K562 (cell line): ENCODE results near the gene LGR6. TPM values are rescaled to one million over a fixed set of nuclear protein-coding genes. Genes with fewer than 3 reads are reported as not detected.

ENCODE experiments used
- ATAC-seq: fragments of 200-7000 bp; cut with Tn5 transposase; 3 replicates; pipeline ENCODE4 v1.9.1; 2020; ENCODE audit warnings: moderate library complexity
- BruUV-seq: library from RNA; stranded (reverse); fragments of 400-500 nt; replicated peaks from 2 replicates; lab custom pipeline; 2021; lab: Mats Ljungman, UMichigan
- CTCF ChIA-PET: fragments of 300-600 bp; formaldehyde crosslinking; extraction: SDS; loops from one replicate; lab custom pipeline; 2021; ENCODE audit warnings: low intra/inter-chr PET ratio; lab: Yijun Ruan, JAX
- POLR2A ChIA-PET: fragments of 300-600, 350-650 bp; sonication (Branson Sonifier 250); formaldehyde crosslinking; extraction: SDS; loops from one replicate; lab custom pipeline; 2021; ENCODE audit warnings: antibody characterized with exemption, inconsistent platforms; lab: Yijun Ruan, JAX
- DNase-seq, 4 experiments: peaks; one replicate each; pipeline versions ENCODE4 v3.0.0 to v3.0.0-alpha.2; 2011 to 2018; ENCODE audit warnings: low spot score in 3 of 4, mixed read lengths in 3 of 4; ENCODE audit errors: extremely low read depth in 1 of 4
- FAIRE-seq: peaks from 2 replicates; lab custom pipeline; 2011; peaks lifted over from hg19 to GRCh38; lab: Jason Lieb, UNC
- H2AFZ ChIP-seq: 2 replicates; pipeline ENCODE4 v1.6.0; 2011; ENCODE audit warnings: low read depth, low read length, control low read depth, inconsistent platforms
- H3K27ac ChIP-seq: fragments of 200-600 bp; 3 replicates; pipeline ENCODE4 v1.8.0; 2011; ENCODE audit warnings: low read depth, mild to moderate bottlenecking, control low read depth, inconsistent platforms, low read length, moderate library complexity, mixed read lengths; ENCODE audit errors: extremely low read depth
- H3K27me3 ChIP-seq, 2 experiments: fragments of 300-600 bp in 1 of 2; 2 replicates in 1 of 2; 3 replicates in 1 of 2; pipeline versions ENCODE4 v1.6.0 to v1.8.0; 2011; ENCODE audit warnings: inconsistent platforms in 2 of 2, low read length in 2 of 2, mild to moderate bottlenecking in 1 of 2, mixed read lengths in 1 of 2, moderate library complexity in 1 of 2; ENCODE audit not compliant: control insufficient read depth in 2 of 2, insufficient read depth in 2 of 2
- H3K36me3 ChIP-seq: fragments of 300-600 bp; 3 replicates; pipeline ENCODE4 v1.8.0; 2011; ENCODE audit warnings: mild to moderate bottlenecking, low read length, inconsistent platforms; ENCODE audit not compliant: control insufficient read depth, insufficient read depth
- H3K4me1 ChIP-seq, 2 experiments: fragments of 200-600 bp in 1 of 2; replicated peaks in 1 of 2; 2 replicates in 1 of 2; 3 replicates in 1 of 2; pipeline versions ENCODE4 v1.5.1 to v1.8.0; 2011; ENCODE audit warnings: inconsistent platforms in 2 of 2, low read length in 2 of 2, mild to moderate bottlenecking in 1 of 2, mixed read lengths in 1 of 2, moderate library complexity in 1 of 2; ENCODE audit not compliant: control insufficient read depth in 2 of 2, insufficient read depth in 2 of 2
- H3K4me2 ChIP-seq: 2 replicates; pipeline ENCODE4 v1.6.1; 2011; ENCODE audit warnings: low read length, control low read depth, inconsistent platforms, mixed read lengths; ENCODE audit not compliant: insufficient read depth
- H3K4me3 ChIP-seq: fragments of 200-600 bp; sonication (generic), shearing (Covaris generic); 2 replicates; pipeline ENCODE4 v1.5.1; 2016; ENCODE audit warnings: control low read depth, inconsistent platforms
- H3K79me2 ChIP-seq: fragments of 200-600 bp; 3 replicates; pipeline ENCODE4 v1.8.0; 2011; ENCODE audit warnings: low read length, inconsistent platforms; ENCODE audit not compliant: control insufficient read depth, insufficient read depth
- H3K9ac ChIP-seq, 2 experiments: 2 replicates each; pipeline versions ENCODE4 v1.6.0 to v1.6.1; 2011; ENCODE audit warnings: low read depth in 2 of 2, low read length in 2 of 2, control low read depth in 1 of 2, inconsistent platforms in 1 of 2, mild to moderate bottlenecking in 1 of 2, mixed read lengths in 1 of 2; ENCODE audit not compliant: insufficient read depth in 1 of 2
- H3K9me1 ChIP-seq: one replicate; pipeline ENCODE4 v1.6.0; 2011; ENCODE audit warnings: inconsistent platforms, mild to moderate bottlenecking, low read length, moderate library complexity; ENCODE audit not compliant: control insufficient read depth, insufficient read depth
- H3K9me3 ChIP-seq: replicated peaks from 2 replicates; pipeline ENCODE4 v1.5.1; 2011; ENCODE audit warnings: low read depth, low read length, inconsistent platforms; ENCODE audit not compliant: control insufficient read depth, insufficient read depth
- H4K20me1 ChIP-seq: replicated peaks from 2 replicates; pipeline ENCODE4 v1.6.1; 2011; ENCODE audit warnings: low read length, inconsistent platforms, mixed read lengths; ENCODE audit not compliant: control insufficient read depth, insufficient read depth
- BRCA1 ChIP-seq, 2 experiments: fragments of 450-650 bp in 1 of 2; sonication (generic) in 1 of 2; formaldehyde crosslinking in 1 of 2; IDR thresholded peaks; 2 replicates each; pipeline versions ENCODE4 v1.5.0 to v1.6.1; 2017 to 2020; ENCODE audit warnings: mild to moderate bottlenecking in 1 of 2, missing genetic modification reagents in 1 of 2
- CEBPG ChIP-seq, 3 experiments: fragments of 200-800 bp in 1 of 3; sonication (Bioruptor generic) in 1 of 3; sonication (generic) in 1 of 3; formaldehyde crosslinking in 1 of 3; IDR thresholded peaks in 2 of 3; conservative IDR thresholded peaks in 1 of 3; 2 replicates each; pipeline versions ENCODE4 v1.6.1 to v1.8.0; 2016 to 2022; ENCODE audit warnings: missing compliant biosample characterization in 2 of 3, missing genetic modification characterization in 2 of 3, mild to moderate bottlenecking in 1 of 3, missing genetic modification reagents in 1 of 3
- CHD1 ChIP-seq: fragments of 200-600 bp; sonication (generic); IDR thresholded peaks from one replicate; pipeline ENCODE4 v1.6.1; 2012; ENCODE audit warnings: mild to moderate bottlenecking, moderate library complexity, low read length, inconsistent platforms
- DIDO1 ChIP-seq: fragments of 450-650 bp; IDR thresholded peaks from 2 replicates; pipeline ENCODE4 v1.6.1; 2016; ENCODE audit warnings: low read depth, missing biosample characterization, missing genetic modification characterization
- EGR1 ChIP-seq: fragments of 450-650 bp; conservative IDR thresholded peaks from 2 replicates; pipeline ENCODE4 v1.6.1; 2017; ENCODE audit warnings: mild to moderate bottlenecking
- FOXP1 ChIP-seq: sonication (generic); formaldehyde crosslinking; IDR thresholded peaks from 2 replicates; pipeline ENCODE4 v1.8.0; 2022; ENCODE audit warnings: mild to moderate bottlenecking, missing genetic modification reagents
- HDAC6 ChIP-seq: IDR thresholded peaks from 2 replicates; pipeline ENCODE4 v1.6.1; 2012; ENCODE audit warnings: low read depth, mild to moderate bottlenecking, control low read depth, inconsistent platforms, low read length, moderate library complexity
- ILK ChIP-seq: fragments of 450-650 bp; IDR thresholded peaks from 2 replicates; pipeline ENCODE4 v1.6.1; 2016; ENCODE audit warnings: missing genetic modification characterization, low read depth, mild to moderate bottlenecking, missing compliant biosample characterization, moderate library complexity, borderline replicate concordance
- LEF1 ChIP-seq: fragments of 450-650 bp; IDR thresholded peaks from 2 replicates; pipeline ENCODE4 v1.6.1; 2016; ENCODE audit warnings: mild to moderate bottlenecking
- NCOR1 ChIP-seq: fragments of 450-650 bp; IDR thresholded peaks from 2 replicates; pipeline ENCODE4 v1.6.1; 2016; ENCODE audit warnings: mild to moderate bottlenecking, moderate library complexity
- POU5F1 ChIP-seq: fragments of 150-350 bp; IDR thresholded peaks from 2 replicates; pipeline ENCODE4 v1.6.1; 2014; ENCODE audit warnings: borderline replicate concordance, low read length, low read depth, mild to moderate bottlenecking; ENCODE audit not compliant: partially characterized antibody
- RBBP5 ChIP-seq: fragments of 200-600 bp; sonication (generic); IDR thresholded peaks from 2 replicates; pipeline ENCODE4 v1.6.1; 2012; ENCODE audit warnings: borderline replicate concordance, mild to moderate bottlenecking, low read length, control low read depth, inconsistent platforms; ENCODE audit not compliant: insufficient read depth, poor library complexity, severe bottlenecking
- SAP30 ChIP-seq: fragments of 200-600 bp; sonication (generic); IDR thresholded peaks from 2 replicates; pipeline ENCODE4 v1.6.1; 2012; ENCODE audit warnings: borderline replicate concordance, low read depth, mild to moderate bottlenecking, moderate library complexity, low read length, control low read depth, inconsistent platforms; ENCODE audit not compliant: insufficient read depth, poor library complexity, severe bottlenecking
- ZNF280A ChIP-seq: fragments of 450-650 bp; IDR thresholded peaks from 2 replicates; pipeline ENCODE4 v1.6.1; 2018; ENCODE audit warnings: mild to moderate bottlenecking, low read depth; ENCODE audit not compliant: partially characterized antibody
- ZNF57 ChIP-seq: fragments of 450-650 bp; formaldehyde crosslinking; IDR thresholded peaks from 2 replicates; pipeline ENCODE4 v1.4.0; 2020; ENCODE audit warnings: mild to moderate bottlenecking, moderate library complexity
- WGBS: fragments of 100-300 bp; shearing (Covaris generic); methylation state at CpG from one replicate; pipeline ENCODE4 v1.1.6; 2016; ENCODE audit warnings: low coverage, mixed read lengths; ENCODE audit not compliant: insufficient coverage; ENCODE audit errors: missing lambda C conversion rate; 5-methylcytosine and 5-hydroxymethylcytosine counted together
- in situ Hi-C: fragments of 300-500 bp; cut with MboI; formaldehyde crosslinking; loops from 4 replicates; pipeline ENCODE4 v1.15.0; 2018; ENCODE audit warnings: inconsistent platforms, mixed read lengths
- intact Hi-C: fragments of 100-400 bp; cut with micrococcal nuclease; formaldehyde crosslinking; loops from 2 replicates; pipeline ENCODE4 v1.14.2; 2022
- polyA plus RNA-seq, 8 experiments: library from polyadenylated mRNA; depleted of rRNA in 4 of 8; stranded (reverse) in 5 of 8; unstranded in 3 of 8; fragments of >200 nt; fragmentation: Nextera tagmentation in 2 of 8; fragmentation: Illumina TruSeq in 1 of 8; extraction: Ambion mirVana in 2 of 8; extraction: Trizol in 1 of 8; gene quantifications; 2 replicates each; pipeline versions ENCODE4 v1.2.1 to v1.2.3, GENCODE V29; 2011 to 2014; ENCODE audit warnings: inconsistent platforms in 1 of 8, missing spikeins in 1 of 8
- total RNA-seq, 7 experiments: library from RNA; depleted of rRNA in 6 of 7; stranded (reverse); fragments of >200 nt in 6 of 7; fragmentation: Illumina TruSeq in 2 of 7; extraction: Trizol in 2 of 7; gene quantifications; 2 replicates each; pipeline versions ENCODE4 v1.2.1 to v1.2.3, GENCODE V29; 2011 to 2021; ENCODE audit warnings: low replicate concordance in 1 of 7

Gene LGR6
- total and polyA plus RNA-seq, 9 of the 15 experiments (the other 6 are each of a cell fraction or from before 2014, with no cell fraction given), result 0.01 to 0.54 (median 0.17) TPM; not detected in 1

GRCh38 chr1:202197653-202198365 lies 4.2 kb downstream of the LGR6 start:
- FAIRE-seq (peak; percentile 81), DNase-seq (no peak), ATAC-seq (no peak)
- Histone ChIP-seq H3K4me2 (no peak overlapping the region), H4K20me1 (peaks cover 4% of the 10 kb centered on the region; the same call in 1 of the 2 replicates), H3K27me3 (peaks cover 14 to 67% of the 10 kb centered on the region in 2 experiments; a peak in 4 of 5 replicates), H2AFZ (no peak overlapping the region), H3K9ac (no peak overlapping the region), H3K4me3 (no peak overlapping the region), H3K79me2 (no peaks in the 10 kb centered on the region), H3K9me3 (no peaks in the 10 kb centered on the region), H3K4me1 (peaks cover 0 to 15% of the 10 kb centered on the region in 2 experiments; a peak in 3 of 5 replicates), H3K9me1 (no peaks in the 10 kb centered on the region), H3K27ac (no peak overlapping the region), H3K36me3 (no peaks in the 10 kb centered on the region)
- WGBS, result 11% methylated on average over 7 of the region's 7 CpGs
- in situ Hi-C loops, result no loop called here
- TF ChIP-seq ILK (tag) (no peak), DIDO1 (no peak), LEF1 (no peak), HDAC6 (no peak), EGR1 (no peak), CHD1 (no peak), ZNF280A (no peak), NCOR1 (no peak), CEBPG (CRISPR knock-in tag; IDR thresholded peaks at IDR 0.05) (no peak), CEBPG (tag; conservative IDR thresholded peaks at IDR 0.05 in 1 of 2, IDR thresholded peaks at IDR 0.05 in 1 of 2) (no peak), POU5F1 (no peak), RBBP5 (no peak), BRCA1 (IDR thresholded peaks at IDR 0.05) (no peak), BRCA1 (CRISPR knock-in tag; IDR thresholded peaks at IDR 0.05) (no peak), FOXP1 (CRISPR knock-in tag) (no peak), ZNF57 (CRISPR knock-in tag) (no peak), SAP30 (no peak)
- no TSS peak for BruUV-seq
- ChIA-PET CTCF (no interaction called here), POLR2A (no interaction called here)
- intact Hi-C loops, result no loop called here
